MM.1S (cell line): Measurements from ENCODE around the gene R3HDM4.

Experiments used
- DNase-seq: peaks from one replicate; pipeline ENCODE4 v3.0.0-alpha.2; 2015
- H2AFZ ChIP-seq: fragments of 300-600 bp; sonication (generic); 2 replicates; pipeline ENCODE4 v1.6.0; 2016; ENCODE audit warnings: antibody characterized with exemption, low read length
- H3F3A ChIP-seq: fragments of 300-600 bp; sonication (generic); 2 replicates; pipeline ENCODE4 v1.6.1; 2016; ENCODE audit warnings: mild to moderate bottlenecking, antibody characterized with exemption, low read length, moderate library complexity, mixed read lengths; ENCODE audit not compliant: insufficient read depth
- H3K27ac ChIP-seq: fragments of 300-600 bp; sonication (generic); 2 replicates; pipeline ENCODE4 v1.5.1; 2016; ENCODE audit warnings: mild to moderate bottlenecking, low read length
- H3K27me3 ChIP-seq: fragments of 300-600 bp; sonication (generic); replicated peaks from 2 replicates; pipeline ENCODE4 v1.6.0; 2016; ENCODE audit warnings: low read length; ENCODE audit not compliant: insufficient read depth
- H3K36me3 ChIP-seq: fragments of 300-600 bp; sonication (generic); replicated peaks from 2 replicates; pipeline ENCODE4 v1.6.1; 2016; ENCODE audit warnings: mild to moderate bottlenecking, low read length, mixed read lengths; ENCODE audit not compliant: insufficient read depth
- H3K4me1 ChIP-seq: fragments of 300-600 bp; sonication (generic); 2 replicates; pipeline ENCODE4 v1.6.1; 2016; ENCODE audit warnings: low read length, mixed read lengths
- H3K4me2 ChIP-seq: fragments of 300-600 bp; sonication (generic); 2 replicates; pipeline ENCODE4 v1.6.0; 2016; ENCODE audit warnings: low read depth, low read length
- H3K4me3 ChIP-seq: fragments of 300-600 bp; sonication (generic); 2 replicates; pipeline ENCODE4 v1.5.1; 2016; ENCODE audit warnings: low read length, mixed read lengths
- H3K79me2 ChIP-seq: fragments of 300-600 bp; sonication (generic); 2 replicates; pipeline ENCODE4 v1.6.1; 2016; ENCODE audit warnings: mixed run types, low read length, mixed read lengths
- H3K9ac ChIP-seq: fragments of 300-600 bp; sonication (generic); 2 replicates; pipeline ENCODE4 v1.6.1; 2016; ENCODE audit warnings: low read length, mixed read lengths
- H3K9me2 ChIP-seq: fragments of 300-600 bp; sonication (generic); replicated peaks from 2 replicates; pipeline ENCODE4 v1.6.1; 2016; ENCODE audit warnings: mild to moderate bottlenecking, low read length, mixed read lengths; ENCODE audit not compliant: insufficient read depth
- H3K9me3 ChIP-seq: fragments of 300-600 bp; sonication (generic); replicated peaks from 2 replicates; pipeline ENCODE4 v1.6.1; 2016; ENCODE audit warnings: mild to moderate bottlenecking, low read length, mixed read lengths; ENCODE audit not compliant: insufficient read depth
- H4K20me1 ChIP-seq: fragments of 300-600 bp; sonication (generic); 2 replicates; pipeline ENCODE4 v1.6.1; 2016; ENCODE audit warnings: mild to moderate bottlenecking, low read length, moderate library complexity, mixed read lengths; ENCODE audit not compliant: insufficient read depth
- CTCF ChIP-seq: fragments of 300-600 bp; sonication (generic); IDR thresholded peaks from 2 replicates; pipeline ENCODE4 v1.5.1; 2016; ENCODE audit warnings: antibody characterized with exemption, low read length, mixed read lengths
- EZH2 ChIP-seq: fragments of 300-600 bp; sonication (generic); optimal IDR thresholded peaks from 2 replicates; pipeline ENCODE3; 2017; ENCODE audit warnings: low read depth, mild to moderate bottlenecking, antibody characterized with exemption, low read length, mixed read lengths
- EZH2phosphoT487 ChIP-seq: fragments of 300-600 bp; sonication (generic); IDR thresholded peaks from 2 replicates; pipeline ENCODE4 v1.6.1; 2018; ENCODE audit warnings: antibody characterized with exemption, low read length

Gene R3HDM4

GRCh38 chr19:929891-930258, 16.9 kb upstream of the R3HDM4 start:
- no peak overlapping the region for H3K4me2 ChIP-seq
- H3K27me3 ChIP-seq: no peaks in the 10 kb centered on the region
- no peaks in the 10 kb centered on the region for H4K20me1 ChIP-seq
- no peak overlapping the region for H3K4me3 ChIP-seq
- H2AFZ ChIP-seq: no peak overlapping the region
- no peaks in the 10 kb centered on the region for H3K4me1 ChIP-seq
- H3K36me3 ChIP-seq: no peaks in the 10 kb centered on the region
- TF ChIP-seq CTCF (no peak), EZH2phosphoT487 (no peak), EZH2 (no peak)
- no peak overlapping the region for H3K27ac ChIP-seq
- H3K79me2 ChIP-seq: peaks cover 51% of the 10 kb centered on the region
- H3K9me2 ChIP-seq: no peaks in the 10 kb centered on the region
- peaks cover 9% of the 10 kb centered on the region; the same call in 1 of the 2 replicates for H3F3A ChIP-seq
- no peak overlapping the region for H3K9ac ChIP-seq
- no peaks in the 10 kb centered on the region for H3K9me3 ChIP-seq
- DNase-seq: no peak

GRCh38 chr19:929203-929890, 16.3 kb upstream of the R3HDM4 start:
- H3K9ac ChIP-seq: no peak overlapping the region
- H3K4me2 ChIP-seq: no peak overlapping the region
- no peak overlapping the region for H3K4me3 ChIP-seq
- H3K27ac ChIP-seq: no peak overlapping the region
- H3F3A ChIP-seq: peaks cover 15% of the 10 kb centered on the region; the same call in 1 of the 2 replicates
- TF ChIP-seq EZH2phosphoT487: no peak
- TF ChIP-seq CTCF: no peak
- TF ChIP-seq EZH2: no peak
- no peaks in the 10 kb centered on the region for H4K20me1 ChIP-seq
- H3K4me1 ChIP-seq: no peaks in the 10 kb centered on the region
- H3K9me2 ChIP-seq: no peaks in the 10 kb centered on the region
- no peaks in the 10 kb centered on the region for H3K27me3 ChIP-seq
- no peaks in the 10 kb centered on the region for H3K9me3 ChIP-seq
- H3K36me3 ChIP-seq: no peaks in the 10 kb centered on the region
- H2AFZ ChIP-seq: no peak overlapping the region
- H3K79me2 ChIP-seq: peaks cover 47% of the 10 kb centered on the region
- no peak for DNase-seq

DNA sequence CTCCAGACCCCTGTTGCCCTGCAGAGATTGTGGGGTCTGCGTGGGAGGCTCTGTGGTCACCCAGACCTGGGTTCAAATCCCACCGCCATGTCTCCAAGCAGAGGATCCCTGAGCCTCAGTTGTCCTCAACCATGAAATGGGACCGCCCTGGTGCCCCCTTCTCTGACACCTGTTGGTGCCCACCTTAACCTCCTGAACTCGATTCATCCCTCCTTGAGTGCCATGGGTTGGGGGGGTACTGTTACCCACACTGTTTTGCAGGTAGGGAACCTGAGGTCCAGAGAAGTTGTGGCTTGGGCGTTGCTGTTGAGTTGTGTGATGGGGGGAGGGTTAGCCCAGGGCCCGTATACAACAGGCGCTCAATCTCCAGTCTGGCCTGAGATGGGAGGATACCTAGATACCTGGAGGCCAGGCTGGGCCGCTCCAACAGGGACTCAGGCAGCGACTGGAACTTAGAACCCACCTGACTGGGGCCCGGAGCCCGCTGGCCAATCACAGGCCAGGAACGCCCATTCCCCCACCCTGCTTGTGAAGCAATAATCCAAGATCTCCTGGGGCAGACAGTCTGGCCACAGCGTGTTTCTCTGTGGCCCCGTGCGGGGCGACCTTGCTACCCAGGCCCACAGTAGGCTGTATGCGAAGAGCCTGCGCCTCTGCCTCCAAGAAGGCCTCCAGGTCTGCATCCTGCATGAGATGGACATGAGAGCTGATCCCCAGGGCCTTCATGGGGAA, 15.6 kb upstream of the R3HDM4 start:
- Histone ChIP-seq H3K4me1 (peaks cover 5% of the 10 kb centered on the region), H4K20me1 (no peaks in the 10 kb centered on the region), H3K9ac (no peak overlapping the region), H3K79me2 (peaks cover 42% of the 10 kb centered on the region), H3K4me2 (no peak overlapping the region), H3K36me3 (no peaks in the 10 kb centered on the region), H3K9me2 (no peaks in the 10 kb centered on the region), H3K27ac (no peak overlapping the region), H2AFZ (no peak overlapping the region), H3K27me3 (no peaks in the 10 kb centered on the region), H3F3A (peaks cover 18% of the 10 kb centered on the region; the same call in 1 of the 2 replicates), H3K4me3 (no peak overlapping the region), H3K9me3 (no peaks in the 10 kb centered on the region)
- TF ChIP-seq EZH2 (no peak), CTCF (no peak), EZH2phosphoT487 (no peak)
- no peak for DNase-seq
